Uterus (tissue), 2 donors: ENCODE results near the gene AKIRIN2.

Experiments
- POLR2A ChIP-seq, 2 donors: fragments of 450-650 bp; IDR thresholded peaks; one replicate each; pipeline ENCODE4 v1.6.1; 2016; ENCODE audit warnings: antibody characterized with exemption in 2 of 2, mild to moderate bottlenecking in 1 of 2, moderate library complexity in 1 of 2
- TF ChIP-seq, protein P1 (sequence below), 4 experiments: fragments of 200-600 bp in 2 of 4; fragments of 450-650 bp in 2 of 4; sonication (generic) in 2 of 4; IDR thresholded peaks; one replicate each; pipeline ENCODE4 v1.5.1; 2016 to 2019; ENCODE audit warnings: antibody characterized with exemption in 4 of 4, mild to moderate bottlenecking in 2 of 4, moderate library complexity in 1 of 4

DNA sequence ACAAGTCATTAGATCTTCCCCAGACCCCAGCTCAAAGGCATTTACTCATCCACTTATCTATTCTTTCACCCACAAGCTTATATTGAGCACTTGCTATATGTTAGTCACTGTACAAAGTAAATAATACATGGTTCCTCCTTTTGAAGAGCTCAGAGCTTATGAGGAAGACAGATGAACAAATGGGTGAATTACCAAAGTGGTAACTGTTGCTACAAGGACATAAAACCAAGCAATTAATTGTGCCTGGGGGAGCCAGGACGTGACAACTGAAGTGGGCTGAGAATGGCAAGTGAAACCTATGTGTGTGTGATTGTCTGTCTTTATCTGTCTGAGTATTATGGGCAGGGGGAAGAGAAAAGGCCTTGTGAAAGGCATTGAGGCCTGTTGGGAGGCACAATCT lies 45.6 kb upstream of the AKIRIN2 start:
- TF ChIP-seq, protein P1, sequence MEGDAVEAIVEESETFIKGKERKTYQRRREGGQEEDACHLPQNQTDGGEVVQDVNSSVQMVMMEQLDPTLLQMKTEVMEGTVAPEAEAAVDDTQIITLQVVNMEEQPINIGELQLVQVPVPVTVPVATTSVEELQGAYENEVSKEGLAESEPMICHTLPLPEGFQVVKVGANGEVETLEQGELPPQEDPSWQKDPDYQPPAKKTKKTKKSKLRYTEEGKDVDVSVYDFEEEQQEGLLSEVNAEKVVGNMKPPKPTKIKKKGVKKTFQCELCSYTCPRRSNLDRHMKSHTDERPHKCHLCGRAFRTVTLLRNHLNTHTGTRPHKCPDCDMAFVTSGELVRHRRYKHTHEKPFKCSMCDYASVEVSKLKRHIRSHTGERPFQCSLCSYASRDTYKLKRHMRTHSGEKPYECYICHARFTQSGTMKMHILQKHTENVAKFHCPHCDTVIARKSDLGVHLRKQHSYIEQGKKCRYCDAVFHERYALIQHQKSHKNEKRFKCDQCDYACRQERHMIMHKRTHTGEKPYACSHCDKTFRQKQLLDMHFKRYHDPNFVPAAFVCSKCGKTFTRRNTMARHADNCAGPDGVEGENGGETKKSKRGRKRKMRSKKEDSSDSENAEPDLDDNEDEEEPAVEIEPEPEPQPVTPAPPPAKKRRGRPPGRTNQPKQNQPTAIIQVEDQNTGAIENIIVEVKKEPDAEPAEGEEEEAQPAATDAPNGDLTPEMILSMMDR (IDR thresholded peaks at IDR 0.05) = no peak
- no peak for TF ChIP-seq POLR2A (IDR thresholded peaks at IDR 0.05)
